HG03139 (cell line): ENCODE measurements around the gene LGR5.
"Not testable (repeated sequence)": the region's sequence is repeated elsewhere in the genome, so short reads cannot be mapped to it uniquely, and the experiment has no call there.

Source experiments
- ATAC-seq: cut with Tn5 transposase; IDR thresholded peaks from one replicate; pipeline ENCODE4 v1.9.1; 2021; ENCODE audit not compliant: unreplicated experiment

LGR5 gene

DNA sequence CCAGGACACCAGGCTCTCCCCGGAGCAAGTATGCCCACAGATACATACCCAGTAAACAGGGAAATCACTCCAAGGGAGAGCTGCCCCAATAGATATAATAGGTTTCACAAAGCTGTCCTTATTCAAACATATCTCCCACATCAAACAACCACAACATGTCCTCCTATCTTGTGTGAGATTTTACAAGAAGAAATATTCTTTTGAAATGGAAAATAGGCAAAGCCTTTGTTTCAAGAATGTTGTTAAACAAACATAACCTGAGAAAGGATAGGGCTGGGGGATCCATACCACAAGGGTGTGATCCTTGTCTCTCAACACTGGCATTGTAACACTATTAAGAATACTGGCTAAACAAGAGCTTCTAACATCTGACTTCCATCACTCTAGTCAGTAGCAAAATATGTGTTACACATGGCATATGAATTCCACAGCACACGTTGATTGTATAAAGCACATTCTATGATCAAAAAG lies 32.9 kb downstream of the LGR5 start:
- ATAC-seq, result no peak

DNA sequence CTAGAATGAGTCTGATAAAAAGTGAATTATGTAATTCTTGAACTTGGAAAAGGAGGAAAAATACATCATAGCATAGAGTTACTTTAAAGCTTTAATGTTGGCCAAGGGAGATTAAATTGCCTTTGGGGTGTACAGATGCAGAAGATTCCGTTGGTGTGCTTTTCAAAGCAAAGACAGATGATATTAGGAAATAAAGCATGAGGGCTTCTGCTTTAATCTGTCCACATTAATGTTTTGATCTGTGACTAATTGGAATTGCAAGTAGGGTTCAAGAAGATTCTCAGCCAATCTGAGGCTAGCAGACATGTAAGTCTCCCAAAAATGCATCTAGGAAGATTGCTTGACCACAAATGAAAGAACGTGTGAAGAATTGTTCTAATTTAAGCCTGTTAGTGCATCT lies 35.2 kb downstream of the LGR5 start:
- no peak for ATAC-seq

GRCh38 chr12:71475280-71475679 lies 35.7 kb downstream of the LGR5 start:
- no peak for ATAC-seq

DNA sequence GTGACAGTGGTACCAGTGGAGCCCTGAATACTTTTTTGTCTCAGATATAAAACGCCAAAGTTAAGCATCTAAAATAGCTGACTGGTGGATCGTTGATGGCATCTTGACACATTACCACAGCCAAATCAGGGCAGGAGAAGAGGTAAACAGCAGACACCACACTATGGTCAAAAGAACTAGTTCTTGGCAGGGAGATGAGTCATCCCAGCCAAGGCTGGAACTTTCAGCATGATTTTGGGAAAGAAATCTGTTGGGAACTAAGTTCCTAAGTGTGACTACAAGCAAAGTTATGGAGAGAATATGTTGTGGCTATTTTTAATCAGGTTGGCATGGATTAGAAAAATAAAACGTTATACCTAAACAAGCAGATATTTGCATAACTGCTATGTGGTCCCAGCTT lies 36.9 kb downstream of the LGR5 start:
- ATAC-seq, result no peak

GRCh38 chr12:71477609-71478008 lies 38.0 kb downstream of the LGR5 start:
- ATAC-seq, result no peak

- ATAC-seq, result no peak
Measured at GRCh38 chr12:71478270-71478669, 38.7 kb downstream of the LGR5 start.

DNA sequence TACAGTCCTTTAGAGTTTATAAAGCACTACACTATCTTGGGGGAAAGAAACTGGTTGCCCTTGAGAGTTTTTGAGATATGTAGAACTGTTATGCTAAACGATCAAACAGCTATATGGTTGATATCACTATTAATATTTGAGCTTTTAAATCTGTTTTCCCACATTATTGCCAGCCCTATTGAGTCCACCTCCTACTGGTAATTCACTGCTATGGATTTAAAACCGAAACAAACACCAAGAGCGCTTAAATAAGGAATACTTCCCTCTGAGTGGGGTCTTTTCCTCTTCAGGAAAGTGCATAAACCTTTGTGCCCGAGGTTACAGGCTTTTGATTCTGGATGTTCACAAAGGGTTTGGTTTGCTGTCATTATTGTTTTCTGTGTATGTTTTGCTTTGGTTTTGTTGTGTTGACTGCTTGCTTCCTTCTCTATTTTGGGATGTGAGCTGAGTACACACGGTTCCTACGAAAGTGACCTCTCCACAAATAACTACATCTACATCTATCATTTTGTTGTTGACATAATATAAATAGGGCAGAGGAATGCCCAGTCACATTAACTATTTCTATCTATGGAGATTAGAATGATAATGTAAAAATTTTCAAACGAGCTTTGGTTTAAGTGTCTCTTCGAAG lies 44.8 kb downstream of the LGR5 start:
- no peak for ATAC-seq

DNA sequence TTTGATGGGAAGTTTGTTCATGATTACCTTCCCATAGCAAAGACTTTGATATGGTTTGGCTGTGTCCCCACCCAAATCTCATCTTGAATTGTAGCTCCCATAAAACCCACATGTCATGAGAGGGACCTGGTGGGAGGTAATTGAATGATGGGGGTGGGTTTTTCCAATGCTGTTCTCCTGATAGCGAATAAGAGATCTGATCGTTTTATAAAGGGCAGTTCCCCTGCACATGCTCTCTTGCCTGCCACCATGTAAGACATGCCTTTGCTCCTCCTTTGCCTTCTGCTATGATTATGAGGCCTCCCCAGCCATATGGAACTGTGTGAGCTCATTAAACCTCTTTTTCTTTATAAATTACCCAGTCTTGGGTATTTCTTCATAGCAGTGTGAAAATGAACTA lies 51.2 kb downstream of the LGR5 start:
- not testable (repeated sequence) for ATAC-seq

GRCh38 chr12:71492604-71493003 lies 53.0 kb downstream of the LGR5 start:
- ATAC-seq, result no peak

DNA sequence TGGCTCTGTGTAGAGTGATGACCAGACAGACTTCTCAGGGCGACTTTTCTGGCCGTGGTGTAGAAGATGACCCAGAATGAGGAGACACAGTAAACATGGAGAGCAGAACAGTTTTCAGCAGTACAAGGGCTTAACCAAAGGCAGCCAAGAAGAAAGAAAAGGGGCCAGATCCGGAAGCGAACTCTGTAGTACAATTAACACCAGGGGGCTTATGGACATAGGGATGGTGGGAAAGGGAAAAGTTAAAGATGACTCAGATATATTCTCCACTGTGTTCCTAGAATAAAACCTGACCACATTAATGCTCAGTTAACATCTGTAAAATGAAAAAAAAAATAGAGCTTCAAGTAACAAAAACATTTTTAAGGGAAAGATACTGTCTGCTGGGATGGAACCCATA lies 60.2 kb downstream of the LGR5 start:
- ATAC-seq, result no peak

DNA sequence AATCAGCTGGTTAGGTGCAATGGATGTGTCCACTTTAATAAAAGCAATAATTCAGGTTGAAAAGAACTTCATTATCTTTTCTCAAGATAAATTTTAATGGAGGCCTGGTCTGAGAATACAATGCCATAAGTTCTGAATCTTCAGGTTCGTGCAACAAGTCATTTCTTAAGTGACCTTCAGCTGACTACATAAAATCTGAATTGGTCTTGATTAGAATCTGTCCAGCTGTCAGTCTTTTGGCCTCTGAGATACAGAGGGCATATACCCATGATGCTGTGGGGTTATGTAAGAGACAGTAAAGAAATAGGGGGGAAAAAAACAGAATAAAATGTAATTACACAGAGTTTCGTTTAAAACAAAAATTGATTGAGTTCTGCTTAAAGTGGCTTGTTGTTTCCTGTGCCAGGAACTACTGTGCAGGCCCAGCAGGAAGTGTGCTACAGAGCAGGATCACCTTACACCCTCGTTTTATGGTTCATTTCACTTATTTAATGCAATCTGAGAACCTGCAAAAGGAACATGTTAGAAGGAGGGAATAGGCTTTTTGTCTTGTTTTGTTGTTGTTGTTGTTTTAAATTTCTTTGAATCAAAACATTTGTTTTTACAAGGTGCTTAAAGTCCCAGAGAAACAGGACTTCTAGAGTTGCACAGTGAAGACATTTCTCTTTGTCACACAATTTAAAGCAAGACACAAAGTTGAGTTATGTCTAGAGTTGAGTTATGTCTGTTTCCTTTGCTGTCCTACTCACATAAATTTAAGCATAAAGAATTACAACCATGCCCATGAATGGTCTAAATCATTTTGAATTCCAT lies 64.2 kb downstream of the LGR5 start:
- ATAC-seq, result no peak

- ATAC-seq, result no peak
Measured at GRCh38 chr12:71504476-71504875, 64.9 kb downstream of the LGR5 start.

DNA sequence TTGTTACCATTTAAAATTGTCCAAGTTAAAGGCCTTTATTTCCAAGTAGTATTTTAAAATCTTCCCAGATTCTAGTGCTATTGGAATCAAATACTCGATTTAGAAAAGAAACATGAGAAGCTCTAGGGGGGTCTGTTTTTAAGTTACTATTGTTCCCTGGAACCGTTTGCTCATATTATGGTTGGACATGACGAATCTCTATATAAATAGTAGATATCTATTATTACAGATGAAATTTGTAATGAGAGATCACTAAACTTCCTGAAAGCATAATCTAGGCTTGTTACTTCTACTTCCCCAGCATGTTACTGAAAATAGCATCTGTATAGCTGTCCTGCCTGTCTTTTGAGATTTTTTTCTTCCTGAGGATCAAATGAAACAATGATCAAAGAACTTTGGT lies 70.1 kb downstream of the LGR5 start:
- no peak for ATAC-seq

DNA sequence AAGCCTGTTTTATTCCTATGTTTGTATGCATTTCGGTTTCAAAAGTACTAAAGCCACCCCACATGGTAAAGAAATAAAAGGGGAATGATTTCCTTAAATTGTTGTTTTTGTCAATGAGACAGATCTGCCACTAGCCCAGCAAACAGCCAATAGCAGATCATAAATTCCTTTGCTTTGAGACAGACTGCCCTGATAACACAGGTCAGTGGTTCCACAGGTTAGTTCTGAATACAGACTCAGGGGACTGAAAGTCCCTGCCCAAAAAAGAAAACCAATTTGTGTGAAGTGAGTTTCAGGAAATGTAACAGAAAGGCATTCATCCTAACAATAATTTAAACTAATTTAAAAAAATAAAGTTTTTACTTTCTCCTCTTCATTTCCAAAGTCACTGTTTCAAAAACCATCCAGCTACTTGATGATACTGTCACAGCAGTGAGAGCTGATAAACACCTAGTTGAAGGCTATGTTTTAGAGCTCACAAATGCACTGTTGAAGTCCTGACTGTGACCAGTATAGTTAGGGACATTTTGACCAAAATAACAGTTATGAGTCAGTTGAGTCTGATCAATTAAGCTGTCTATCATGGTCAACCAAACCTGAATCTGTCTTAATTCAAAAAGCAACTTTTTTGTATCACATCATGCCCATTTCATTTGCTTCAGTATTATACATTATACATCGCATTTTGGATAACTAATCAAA lies 77.7 kb downstream of the LGR5 start:
- no peak for ATAC-seq

DNA sequence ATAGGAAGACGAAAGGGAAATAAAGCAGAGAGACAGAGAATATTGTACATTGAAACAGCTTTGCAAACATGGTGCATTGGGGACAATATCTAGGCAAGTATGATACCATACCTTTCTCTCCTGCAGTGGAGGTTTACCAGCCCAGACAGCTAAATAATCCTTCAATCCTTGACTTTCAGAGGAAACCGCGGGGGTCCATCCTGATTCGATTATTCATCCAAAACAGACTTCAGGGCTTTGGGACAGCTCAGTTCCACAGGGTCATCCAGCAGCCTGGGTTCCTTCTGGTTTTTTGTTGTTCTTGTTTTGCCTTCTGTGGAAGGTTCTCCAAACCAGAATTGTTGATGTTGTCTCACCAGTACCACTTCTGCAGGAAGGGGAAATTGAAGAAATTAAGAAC lies 81.5 kb downstream of the LGR5 start:
- no peak for ATAC-seq

GRCh38 chr12:71524626-71525025 lies 85.0 kb downstream of the LGR5 start:
- ATAC-seq, result no peak

DNA sequence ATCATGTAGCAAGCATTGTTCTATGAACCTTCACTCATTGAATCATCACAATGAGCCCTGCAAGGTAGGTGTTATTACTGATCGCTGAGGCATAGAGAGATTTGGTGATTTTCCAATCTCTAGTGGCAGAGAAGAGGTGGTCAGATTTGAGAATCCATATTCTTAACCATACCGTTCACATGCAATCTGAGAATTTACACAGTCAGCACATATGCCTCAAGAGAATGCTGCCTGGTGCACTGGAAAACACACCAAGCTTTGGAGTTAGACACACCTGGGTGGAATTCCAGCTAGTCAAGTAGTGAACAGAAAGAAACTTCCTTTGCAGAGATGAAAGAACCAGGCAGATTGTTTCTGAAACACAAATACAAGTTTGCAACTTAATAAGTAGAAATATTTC lies 94.1 kb downstream of the LGR5 start:
- no peak for ATAC-seq

- no peak for ATAC-seq
Measured at GRCh38 chr12:71536279-71536938, 96.8 kb downstream of the LGR5 start.

- no peak for ATAC-seq
Measured at GRCh38 chr12:71536939-71537622, 97.5 kb downstream of the LGR5 start.

DNA sequence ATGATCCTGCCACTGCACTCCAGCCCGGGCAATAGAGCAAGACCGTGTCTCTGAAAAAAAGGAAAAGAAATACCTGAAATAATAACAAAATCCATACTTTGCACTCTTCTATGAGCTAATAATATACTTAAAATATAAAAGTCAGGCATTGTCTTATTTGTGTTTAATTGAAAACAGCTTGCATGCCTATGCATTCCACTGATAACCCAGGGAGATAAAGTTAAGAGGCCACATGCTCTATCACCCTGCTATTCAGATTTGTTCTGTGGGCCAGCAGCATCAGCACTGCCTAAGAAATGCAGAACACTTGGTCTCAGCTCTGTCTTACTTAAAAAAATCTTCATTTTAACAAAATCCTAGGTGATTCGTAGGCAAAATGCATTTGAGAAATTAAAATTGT lies 99.2 kb downstream of the LGR5 start:
- no peak for ATAC-seq

GRCh38 chr12:71541583-71541982 lies 102.0 kb downstream of the LGR5 start:
- no peak for ATAC-seq
